Pulmonary artery endothelial cell (primary cell): ENCODE measurements around the gene GPR37. TPM values are rescaled to one million over a fixed set of nuclear protein-coding genes. Genes with fewer than 3 reads are reported as not detected.

ENCODE experiments used
- DNase-seq: peaks from one replicate; pipeline ENCODE4 v3.0.0-alpha.2; 2011; ENCODE audit warnings: low read depth, low spot score
- total RNA-seq: library from RNA; depleted of rRNA; stranded (reverse); fragments of >200 nt; gene quantifications from 2 replicates; pipeline ENCODE4 v1.2.3, GENCODE V29; 2014

The GPR37 gene
- total RNA-seq, 1 donor from 2014 or later: 8.1 TPM

- no peak for DNase-seq
Measured at GRCh38 chr7:124780608-124781007, 15.0 kb upstream of the GPR37 start.

DNA sequence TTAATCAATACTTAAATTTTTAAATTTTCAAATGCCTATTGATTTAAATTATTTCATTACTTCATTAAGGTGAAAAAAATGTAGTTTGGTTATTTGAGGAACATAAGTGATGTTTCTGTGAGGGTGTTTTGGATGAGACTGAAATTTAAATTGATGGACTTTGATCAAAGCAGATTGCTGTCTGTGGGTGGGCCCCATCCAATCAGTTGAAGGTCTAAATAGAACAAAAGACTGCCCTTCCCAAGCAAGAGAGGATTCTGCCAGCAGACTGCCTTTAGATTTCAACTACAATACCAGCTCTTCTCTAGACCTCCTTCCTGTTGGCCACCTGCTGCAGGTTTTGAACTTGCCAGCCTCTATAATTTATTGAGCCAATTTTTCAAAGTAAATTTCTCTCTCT is 14.5 kb upstream of the GPR37 start:
- DNase-seq: no peak

DNA sequence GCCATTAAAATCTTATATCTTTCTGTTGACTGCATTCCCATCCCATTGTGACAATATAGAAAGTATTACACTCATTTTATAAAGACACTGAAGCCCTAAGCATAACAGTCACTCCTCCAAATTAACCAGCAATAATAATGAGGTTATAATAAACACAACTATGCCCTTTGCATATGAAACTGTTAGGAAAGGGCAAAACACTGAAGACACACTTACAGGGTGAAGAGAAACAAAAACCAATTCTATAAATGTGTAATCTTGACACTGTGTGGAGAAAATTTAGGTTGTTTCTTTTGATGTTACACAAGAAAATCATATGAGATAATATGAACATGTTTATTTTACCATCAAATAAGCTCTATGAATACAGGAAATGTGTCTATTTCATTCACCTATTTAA is 14.0 kb upstream of the GPR37 start:
- DNase-seq: no peak

DNA sequence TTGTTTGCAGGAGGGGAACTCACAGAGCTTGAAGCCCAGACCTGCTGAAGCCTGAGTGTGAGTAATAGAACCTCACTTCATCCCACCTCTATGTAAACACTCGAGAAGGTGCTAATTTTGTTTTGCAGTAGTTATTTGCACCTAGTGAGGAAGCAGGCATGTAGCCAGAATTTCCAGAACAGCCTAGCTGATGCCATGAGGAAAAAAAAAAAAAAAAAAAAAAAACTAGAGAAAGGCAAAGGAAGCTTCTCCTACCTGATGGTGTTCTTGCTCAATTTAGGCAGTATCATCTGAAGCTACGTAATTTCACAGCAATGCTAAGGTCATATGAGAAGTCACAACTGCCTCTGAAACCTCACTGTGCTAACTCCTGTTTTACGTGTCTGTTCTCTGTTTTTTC is 13.6 kb upstream of the GPR37 start:
- no peak for DNase-seq

DNA sequence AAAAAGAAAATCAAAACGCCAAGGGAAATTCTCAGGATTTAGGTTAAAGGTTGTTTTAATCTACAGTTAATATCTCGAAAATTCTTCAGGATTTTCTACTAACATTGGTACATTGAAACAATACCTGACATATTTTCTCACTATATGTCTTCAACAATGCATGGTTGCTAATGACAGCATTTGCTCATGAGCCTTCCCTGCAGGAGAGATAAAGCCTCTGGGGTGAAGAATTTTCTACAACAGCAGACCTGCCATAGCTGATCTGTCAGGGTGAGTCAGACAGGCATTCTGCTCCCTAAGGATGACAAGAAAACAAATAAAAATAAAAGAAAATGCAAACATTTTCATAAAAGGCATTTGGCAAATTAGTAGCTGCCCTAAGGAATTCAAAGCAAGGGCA is 11.7 kb upstream of the GPR37 start:
- no peak for DNase-seq

DNA sequence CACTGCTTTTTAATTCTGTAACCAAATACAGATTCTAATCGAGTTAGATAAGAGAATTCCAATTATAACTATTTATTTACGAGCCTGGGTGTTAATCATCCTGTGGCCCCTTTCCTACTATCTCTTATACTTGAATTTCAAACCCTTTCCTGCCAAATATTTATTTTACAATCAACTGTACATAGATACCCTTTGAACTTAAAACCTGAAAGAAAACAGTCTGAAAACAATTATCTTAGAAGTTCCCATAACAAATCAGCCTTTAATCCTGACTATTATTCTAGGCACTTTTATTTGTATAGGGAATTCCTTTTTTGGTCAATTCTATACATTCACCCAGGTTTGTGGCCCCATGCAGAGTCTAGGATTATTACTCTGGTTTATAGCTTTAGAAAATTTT is 10.6 kb upstream of the GPR37 start:
- no peak for DNase-seq

- DNase-seq: no peak
Measured at GRCh38 chr7:124775422-124775821, 9.8 kb upstream of the GPR37 start.

- DNase-seq: no peak
Measured at GRCh38 chr7:124773938-124774337, 8.3 kb upstream of the GPR37 start.

- DNase-seq: no peak
Measured at GRCh38 chr7:124773339-124773738, 7.7 kb upstream of the GPR37 start.

DNA sequence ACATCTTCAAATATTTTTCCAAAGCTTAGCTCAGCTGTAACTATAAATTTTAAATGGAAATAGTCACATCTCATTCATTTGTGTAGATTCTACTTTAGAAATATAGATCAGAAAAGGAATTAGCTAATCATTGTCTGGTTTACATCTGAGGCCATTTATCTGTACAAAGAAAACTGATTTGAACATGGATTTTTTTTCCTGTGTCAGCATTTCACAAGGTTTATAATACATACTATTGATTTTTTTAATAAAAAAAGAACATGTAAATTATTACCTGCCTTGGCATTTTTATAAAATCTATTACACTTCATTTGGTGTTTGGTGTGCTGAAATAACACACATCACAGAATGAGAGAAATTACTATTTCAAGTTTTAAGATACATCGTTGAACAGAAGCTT is 3.5 kb upstream of the GPR37 start:
- DNase-seq: no peak

GRCh38 chr7:124768525-124768924 is 2.9 kb upstream of the GPR37 start:
- no peak for DNase-seq

DNA sequence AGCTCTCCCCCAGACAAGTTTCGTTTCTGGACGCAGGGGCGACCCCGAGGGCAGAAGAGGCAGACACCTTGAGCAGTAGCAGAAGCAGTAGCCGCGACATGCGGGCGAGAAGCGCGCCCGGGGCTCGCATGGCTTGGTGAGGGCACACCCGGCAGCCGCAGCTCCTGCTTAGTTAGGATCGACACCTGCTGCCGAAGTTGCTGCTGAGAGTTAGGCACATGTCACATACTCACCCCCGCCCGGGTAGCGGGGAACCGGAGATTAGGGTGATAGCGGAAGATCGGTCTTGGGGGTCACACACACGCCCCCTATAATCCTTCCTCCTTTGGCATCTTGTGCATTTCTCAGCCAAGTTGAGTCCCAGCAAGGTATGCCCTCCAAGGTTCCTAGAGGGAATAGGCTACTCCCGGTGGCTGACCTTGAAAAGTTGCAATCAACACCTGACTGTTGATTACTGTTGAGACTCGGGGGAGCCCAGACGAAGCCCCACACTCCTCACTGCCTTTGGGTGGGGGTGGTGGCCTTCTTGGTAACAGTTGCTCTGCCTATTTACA is 668 bp downstream of the GPR37 start:
- no peak for DNase-seq

GRCh38 chr7:124764051-124764846 is 1.3 kb downstream of the GPR37 start:
- DNase-seq: no peak

DNA sequence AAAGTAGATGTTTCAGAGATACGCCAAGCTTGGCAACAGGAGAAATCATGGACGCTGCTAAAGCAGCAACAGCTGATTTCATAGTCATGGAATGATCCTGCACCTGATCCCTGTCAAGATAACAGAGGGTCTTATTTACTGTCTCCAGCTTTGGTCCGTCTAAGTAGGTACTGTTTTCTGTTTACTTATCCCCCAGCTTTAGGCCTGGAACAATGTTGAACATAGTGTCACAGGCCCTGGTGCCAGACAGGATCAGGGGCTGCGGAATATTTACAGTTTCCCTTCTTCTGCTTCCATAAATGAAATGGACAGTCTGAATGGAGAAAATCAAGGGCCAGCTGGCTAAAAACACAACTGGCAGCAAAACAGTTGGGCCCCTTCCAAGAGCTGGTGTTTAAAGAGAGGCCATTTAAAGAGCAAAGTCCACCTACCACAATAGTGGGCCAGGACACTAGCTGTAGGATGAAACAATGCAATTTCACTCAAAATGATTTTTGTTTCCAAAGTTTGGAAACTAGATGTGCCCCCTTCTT is 2.9 kb downstream of the GPR37 start:
- no peak for DNase-seq

- DNase-seq: no peak
Measured at GRCh38 chr7:124761164-124761715, 4.4 kb downstream of the GPR37 start.

DNA sequence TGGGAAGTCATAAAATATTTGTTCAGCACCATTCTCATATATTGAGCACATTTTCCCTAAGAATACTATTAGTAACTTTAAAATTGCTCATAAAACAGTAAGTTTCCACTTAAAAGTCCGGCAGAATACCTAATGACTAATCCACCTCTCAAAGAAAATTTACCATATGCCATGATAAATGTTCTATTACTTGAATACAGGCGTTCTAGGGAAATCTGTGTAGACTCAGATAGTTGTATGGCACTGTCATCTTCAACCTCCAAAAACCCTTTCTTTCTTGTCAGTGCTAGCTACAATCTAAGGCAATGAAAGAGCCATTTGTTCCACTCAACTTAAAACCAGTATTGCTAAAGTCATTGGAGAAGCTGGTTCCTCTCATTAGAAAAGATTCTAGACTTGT is 7.3 kb downstream of the GPR37 start:
- no peak for DNase-seq

GRCh38 chr7:124754576-124755268 is 10.9 kb downstream of the GPR37 start:
- DNase-seq: no peak

DNA sequence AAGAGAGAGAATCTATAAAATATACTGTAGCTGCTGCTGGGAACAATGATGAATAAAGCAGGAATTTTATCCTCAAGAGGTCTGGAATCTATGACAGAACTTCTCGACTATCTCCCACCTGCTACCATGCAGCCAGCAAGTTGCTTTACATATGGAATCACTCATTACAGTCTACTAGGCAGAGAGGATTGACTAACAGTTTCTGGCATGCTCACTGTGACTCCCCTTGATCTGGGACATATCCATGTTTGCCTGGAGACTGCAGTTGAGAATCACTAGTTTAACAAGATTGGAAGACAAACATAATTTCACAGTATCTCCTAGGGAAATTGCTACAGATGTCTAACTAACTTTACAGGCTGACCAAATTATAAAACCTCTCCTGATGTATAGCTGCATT is 13.3 kb downstream of the GPR37 start:
- no peak for DNase-seq

DNA sequence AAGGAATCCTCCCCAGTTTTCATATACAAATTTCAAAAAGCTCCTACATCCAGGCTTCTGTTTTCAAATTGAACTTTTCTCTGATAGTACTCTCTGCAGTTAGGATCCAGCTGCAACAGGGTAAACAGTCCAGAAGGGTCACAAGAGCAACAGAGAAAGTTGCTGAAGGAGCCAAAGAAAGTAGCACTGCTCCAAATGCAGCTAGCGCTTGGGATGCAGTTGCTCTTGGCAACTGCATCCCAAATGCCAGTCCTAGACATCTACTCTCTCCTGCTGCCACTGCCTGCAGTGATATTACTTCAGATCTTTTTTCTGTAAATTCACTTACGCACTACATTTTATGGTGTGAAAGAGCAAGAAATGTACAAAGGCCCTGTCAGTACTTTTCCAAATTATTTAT is 14.6 kb downstream of the GPR37 start:
- DNase-seq: no peak

GRCh38 chr7:124747072-124747471 is 18.5 kb downstream of the GPR37 start:
- DNase-seq: no peak

DNA sequence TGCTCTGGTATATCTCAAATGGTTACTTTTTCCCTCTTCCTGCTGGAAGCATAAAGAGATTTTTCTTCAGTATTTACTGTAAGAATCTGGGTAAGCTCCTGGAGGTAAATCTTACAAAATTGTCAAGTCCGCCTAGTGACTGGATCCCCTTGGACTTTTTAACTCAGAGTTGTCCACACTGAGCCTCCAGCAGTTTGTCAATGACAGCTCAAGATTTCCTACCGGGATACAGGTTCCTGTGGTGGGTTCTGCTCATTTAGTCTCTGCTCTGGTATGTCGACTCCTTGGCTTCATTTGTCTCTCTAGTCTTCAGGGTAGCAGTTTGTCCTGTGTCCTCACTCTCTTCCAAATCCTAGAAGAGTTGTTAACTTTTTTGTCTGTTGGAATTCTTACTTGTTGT is 27.0 kb downstream of the GPR37 start:
- no peak for DNase-seq

- no peak for DNase-seq
Measured at GRCh38 chr7:124737760-124738300, 27.8 kb downstream of the GPR37 start.
